H1 (cell line): ENCODE measurements around the gene PRDM10.

Source experiments
- RNF2 ChIP-seq: fragments of 200-900, 300-1000 bp; sonication (generic); IDR thresholded peaks from 2 replicates; pipeline ENCODE4 v1.7.1; 2016; ENCODE audit warnings: borderline replicate concordance, low read depth, mild to moderate bottlenecking, antibody characterized with exemption, low read length; ENCODE audit not compliant: poor library complexity, severe bottlenecking; ENCODE audit errors: missing control alignments
- SRF ChIP-seq: IDR thresholded peaks from 2 replicates; pipeline ENCODE4 v1.6.1; 2011; ENCODE audit warnings: mild to moderate bottlenecking, low read depth, low read length, moderate library complexity
- TAF1 ChIP-seq: IDR thresholded peaks from 2 replicates; pipeline ENCODE4 v1.6.1; 2011; ENCODE audit warnings: mild to moderate bottlenecking, low read depth, low read length
- TF ChIP-seq, protein P1 (sequence below), 3 experiments: IDR thresholded peaks; 1 replicate in 2 of 3; 2 replicates in 1 of 3; pipeline versions ENCODE4 v1.5.1 to v1.6.1; 2011; ENCODE audit warnings: low read length in 3 of 3, mild to moderate bottlenecking in 3 of 3, inconsistent platforms in 2 of 3, low read depth in 1 of 3, moderate library complexity in 1 of 3; ENCODE audit not compliant: insufficient read depth in 1 of 3; ENCODE audit errors: control extremely low read depth in 1 of 3

DNA sequence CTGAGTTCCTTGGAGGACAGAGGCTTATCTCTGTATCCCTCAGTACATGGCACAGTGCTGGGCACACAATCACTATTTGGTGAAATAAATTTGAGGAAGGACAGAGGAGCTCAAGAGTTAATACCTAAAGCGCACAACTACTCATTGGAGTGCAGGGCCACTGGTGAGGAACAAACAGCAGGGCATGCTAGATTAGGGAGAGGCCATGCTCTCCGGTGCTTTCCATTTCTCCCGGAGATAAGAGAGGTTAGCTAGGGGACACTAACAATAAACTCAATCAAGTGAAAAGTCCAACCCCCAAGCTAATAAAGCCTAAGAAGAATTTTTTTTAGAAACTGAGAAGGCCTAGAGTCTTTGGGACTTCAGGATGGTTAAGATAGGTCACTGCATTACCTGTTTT lies 136.3 kb downstream of the PRDM10 start:
- TF ChIP-seq, protein P1, sequence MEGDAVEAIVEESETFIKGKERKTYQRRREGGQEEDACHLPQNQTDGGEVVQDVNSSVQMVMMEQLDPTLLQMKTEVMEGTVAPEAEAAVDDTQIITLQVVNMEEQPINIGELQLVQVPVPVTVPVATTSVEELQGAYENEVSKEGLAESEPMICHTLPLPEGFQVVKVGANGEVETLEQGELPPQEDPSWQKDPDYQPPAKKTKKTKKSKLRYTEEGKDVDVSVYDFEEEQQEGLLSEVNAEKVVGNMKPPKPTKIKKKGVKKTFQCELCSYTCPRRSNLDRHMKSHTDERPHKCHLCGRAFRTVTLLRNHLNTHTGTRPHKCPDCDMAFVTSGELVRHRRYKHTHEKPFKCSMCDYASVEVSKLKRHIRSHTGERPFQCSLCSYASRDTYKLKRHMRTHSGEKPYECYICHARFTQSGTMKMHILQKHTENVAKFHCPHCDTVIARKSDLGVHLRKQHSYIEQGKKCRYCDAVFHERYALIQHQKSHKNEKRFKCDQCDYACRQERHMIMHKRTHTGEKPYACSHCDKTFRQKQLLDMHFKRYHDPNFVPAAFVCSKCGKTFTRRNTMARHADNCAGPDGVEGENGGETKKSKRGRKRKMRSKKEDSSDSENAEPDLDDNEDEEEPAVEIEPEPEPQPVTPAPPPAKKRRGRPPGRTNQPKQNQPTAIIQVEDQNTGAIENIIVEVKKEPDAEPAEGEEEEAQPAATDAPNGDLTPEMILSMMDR (IDR thresholded peaks at IDR 0.05; ENCODE audit: control extremely low read depth in 1 of 3, insufficient read depth in 1 of 3, low read depth in 1 of 3, low read length in 3 of 3): no peak
- TF ChIP-seq RNF2 (no peak), TAF1 (no peak), SRF (no peak)
